Spinal cord (tissue), 10 donors: ENCODE data around the gene RECQL5. TPM values are rescaled to one million over a fixed set of nuclear protein-coding genes. Genes with fewer than 3 reads are reported as not detected.

ENCODE experiments used
- DNase-seq, 6 donors: peaks; one replicate each; pipeline versions ENCODE4 v3.0.0 to v3.0.0-alpha.2; 2013 to 2015; ENCODE audit warnings: low spot score in 6 of 6, low read depth in 4 of 6
- H3K27ac ChIP-seq: one replicate; pipeline ENCODE4 v1.5.1; 2013; ENCODE audit warnings: low read depth, low read length, control low read depth
- H3K27me3 ChIP-seq: one replicate; pipeline ENCODE4 v1.6.1; 2013; ENCODE audit warnings: low read length; ENCODE audit not compliant: control insufficient read depth, insufficient read depth
- H3K36me3 ChIP-seq: one replicate; pipeline ENCODE4 v1.6.1; 2013; ENCODE audit warnings: low read length; ENCODE audit not compliant: control insufficient read depth, insufficient read depth
- H3K4me1 ChIP-seq: one replicate; pipeline ENCODE4 v1.6.1; 2013; ENCODE audit warnings: low read length; ENCODE audit not compliant: control insufficient read depth, insufficient read depth
- H3K4me3 ChIP-seq: one replicate; pipeline ENCODE4 v1.5.1; 2013; ENCODE audit warnings: low read depth, low read length, control low read depth
- H3K9me3 ChIP-seq: one replicate; pipeline ENCODE4 v1.6.1; 2013; ENCODE audit warnings: low read length; ENCODE audit not compliant: control insufficient read depth, insufficient read depth
- WGBS: methylation state at CpG from one replicate; pipeline ENCODE4 v1.1.5; 2013; ENCODE audit warnings: missing lambda C conversion rate; ENCODE audit not compliant: insufficient coverage; 5-methylcytosine and 5-hydroxymethylcytosine counted together
- polyA plus RNA-seq, 2 donors: library from polyadenylated mRNA; unstranded; fragments of 120-200 nt; gene quantifications; one replicate each; pipeline ENCODE4 v1.2.1, GENCODE V29; 2013; ENCODE audit not compliant: insufficient read length in 2 of 2
- total RNA-seq, 2 donors: library from RNA; depleted of rRNA in 1 of 2; stranded (reverse); fragments of 120-200 nt in 1 of 2; fragments of >200 nt in 1 of 2; gene quantifications; one replicate each; pipeline versions ENCODE4 v1.2.3 to v1.2.4, GENCODE V29; 2013 to 2014
- donor health status: healthy.

The RECQL5 gene
- total and polyA plus RNA-seq, 4 donors: 10.2 to 36.5 (median 28.7) TPM

- Histone ChIP-seq H3K4me3 (no peak overlapping the region), H3K4me1 (peaks cover 36% of the 10 kb centered on the region), H3K27me3 (no peaks in the 10 kb centered on the region), H3K36me3 (peaks cover 74% of the 10 kb centered on the region), H3K9me3 (no peaks in the 10 kb centered on the region), H3K27ac (no peak overlapping the region)
- WGBS: 97% methylated on average over 5 of the region's 7 CpGs
- no peak for DNase-seq
These were observed 21.5 kb downstream of the RECQL5 start for GRCh38 chr17:75645501-75645888.

- H3K9me3 ChIP-seq: no peaks in the 10 kb centered on the region
- 90% methylated on average over 7 of the region's 7 CpGs for WGBS
- H3K27me3 ChIP-seq: no peaks in the 10 kb centered on the region
- H3K4me1 ChIP-seq: peaks cover 21% of the 10 kb centered on the region
- H3K36me3 ChIP-seq: peaks cover 74% of the 10 kb centered on the region
- no peak overlapping the region for H3K4me3 ChIP-seq
- no peak overlapping the region for H3K27ac ChIP-seq
- DNase-seq: no peak
These were observed 23.3 kb downstream of the RECQL5 start for GRCh38 chr17:75643643-75644017.

GRCh38 chr17:75642784-75643642 lies 23.9 kb downstream of the RECQL5 start:
- Histone ChIP-seq H3K36me3 (peaks cover 75% of the 10 kb centered on the region), H3K27ac (no peak overlapping the region), H3K4me3 (no peak overlapping the region), H3K27me3 (no peaks in the 10 kb centered on the region), H3K9me3 (no peaks in the 10 kb centered on the region), H3K4me1 (peaks cover 21% of the 10 kb centered on the region)
- DNase-seq: no peak
- 74% methylated on average over 16 of the region's 17 CpGs for WGBS

GRCh38 chr17:75642182-75642783 lies 24.7 kb downstream of the RECQL5 start:
- no peak for DNase-seq
- 95% methylated on average over 4 of the region's 7 CpGs for WGBS
- Histone ChIP-seq H3K27me3 (no peaks in the 10 kb centered on the region), H3K27ac (no peak overlapping the region), H3K4me1 (peaks cover 26% of the 10 kb centered on the region), H3K9me3 (no peaks in the 10 kb centered on the region), H3K4me3 (no peak overlapping the region), H3K36me3 (peaks cover 78% of the 10 kb centered on the region)

- Histone ChIP-seq H3K27me3 (no peaks in the 10 kb centered on the region), H3K4me3 (no peak overlapping the region), H3K36me3 (peaks cover 80% of the 10 kb centered on the region), H3K4me1 (peaks cover 28% of the 10 kb centered on the region), H3K9me3 (no peaks in the 10 kb centered on the region), H3K27ac (no peak overlapping the region)
- DNase-seq: no peak
- WGBS: 73% methylated on average over 9 of the region's 9 CpGs
These were observed 25.6 kb downstream of the RECQL5 start for GRCh38 chr17:75641343-75641742.

GRCh38 chr17:75640556-75641119 lies 26.3 kb downstream of the RECQL5 start:
- H3K27ac ChIP-seq: no peak overlapping the region
- no peak overlapping the region for H3K4me3 ChIP-seq
- WGBS: 87% methylated on average over 6 of the region's 13 CpGs
- H3K36me3 ChIP-seq: peaks cover 80% of the 10 kb centered on the region
- peaks cover 28% of the 10 kb centered on the region for H3K4me1 ChIP-seq
- H3K9me3 ChIP-seq: no peaks in the 10 kb centered on the region
- no peaks in the 10 kb centered on the region for H3K27me3 ChIP-seq
- no peak for DNase-seq

- Histone ChIP-seq H3K27me3 (no peaks in the 10 kb centered on the region), H3K9me3 (no peaks in the 10 kb centered on the region), H3K27ac (no peak overlapping the region), H3K4me1 (peaks cover 34% of the 10 kb centered on the region), H3K36me3 (peaks cover 85% of the 10 kb centered on the region), H3K4me3 (no peak overlapping the region)
- DNase-seq: no peak
- WGBS: 96% methylated on average over 26 of the region's 30 CpGs
These were observed 27.0 kb downstream of the RECQL5 start for GRCh38 chr17:75639771-75640555.

GRCh38 chr17:75639327-75639726 lies 27.6 kb downstream of the RECQL5 start:
- Histone ChIP-seq H3K4me3 (no peak overlapping the region), H3K27ac (no peak overlapping the region), H3K36me3 (peaks cover 89% of the 10 kb centered on the region), H3K9me3 (no peaks in the 10 kb centered on the region), H3K27me3 (no peaks in the 10 kb centered on the region), H3K4me1 (peaks cover 40% of the 10 kb centered on the region)
- DNase-seq: no peak
- 100% methylated on average over 1 of the region's 3 CpGs for WGBS

GRCh38 chr17:75638893-75639292 lies 28.1 kb downstream of the RECQL5 start:
- Histone ChIP-seq H3K27ac (no peak overlapping the region), H3K9me3 (no peaks in the 10 kb centered on the region), H3K27me3 (no peaks in the 10 kb centered on the region), H3K4me1 (peaks cover 45% of the 10 kb centered on the region), H3K36me3 (peaks cover 87% of the 10 kb centered on the region), H3K4me3 (no peak overlapping the region)
- no peak for DNase-seq
- 94% methylated on average over 13 of the region's 13 CpGs for WGBS
